K562 (cell line): ENCODE results near the gene ZCCHC14. TPM values are rescaled to one million over a fixed set of nuclear protein-coding genes. Genes with fewer than 3 reads are reported as not detected.
A peak's percentile ranks its signal among the peaks of the same experiment; 100 is the strongest.

ENCODE experiments used
- CAMTA2 ChIP-seq: fragments of 250-450 bp; sonication (Bioruptor Pico); conservative IDR thresholded peaks from 2 replicates; pipeline ENCODE4 v1.5.1; 2022
- CBX8 ChIP-seq: fragments of 200-600 bp; sonication (generic); IDR thresholded peaks from 2 replicates; pipeline ENCODE4 v1.6.1; 2012; ENCODE audit warnings: borderline replicate concordance, mixed run types, low read depth, mild to moderate bottlenecking, moderate library complexity, mixed read lengths, low read length, control low read depth, inconsistent platforms; ENCODE audit not compliant: poor library complexity, severe bottlenecking; ENCODE audit errors: extremely low read depth
- FOXP4 ChIP-seq: sonication (generic); formaldehyde crosslinking; IDR thresholded peaks from 2 replicates; pipeline ENCODE4 v1.8.0; 2022; ENCODE audit warnings: mild to moderate bottlenecking, missing genetic modification reagents, borderline replicate concordance
- HBP1 ChIP-seq: fragments of 450-650 bp; formaldehyde crosslinking; IDR thresholded peaks from 2 replicates; pipeline ENCODE4 v1.4.0; 2022; ENCODE audit warnings: missing genetic modification characterization
- ID3 ChIP-seq, 2 experiments: fragments of 250-450 bp in 1 of 2; fragments of 450-650 bp in 1 of 2; sonication (Bioruptor Pico) in 1 of 2; IDR thresholded peaks; 2 replicates each; pipeline versions ENCODE4 v1.6.1 to v1.8.0; 2016 to 2021; ENCODE audit warnings: mild to moderate bottlenecking in 2 of 2, moderate library complexity in 2 of 2, missing compliant biosample characterization in 1 of 2, missing genetic modification characterization in 1 of 2
- IRF9 ChIP-seq: fragments of 450-650 bp; IDR thresholded peaks from 2 replicates; pipeline ENCODE4 v1.6.1; 2016; ENCODE audit warnings: missing biosample characterization, missing genetic modification characterization
- NFATC3 ChIP-seq: fragments of 450-650 bp; IDR thresholded peaks from 2 replicates; pipeline ENCODE4 v1.6.1; 2017; ENCODE audit warnings: mild to moderate bottlenecking
- NFXL1 ChIP-seq: fragments of 450-650 bp; formaldehyde crosslinking; IDR thresholded peaks from 2 replicates; pipeline ENCODE4 v1.4.0; 2021; ENCODE audit warnings: mild to moderate bottlenecking
- RAD21 ChIP-seq, 2 experiments: fragments of 250-450 bp in 1 of 2; fragments of 450-650 bp in 1 of 2; sonication (Bioruptor Pico) in 1 of 2; formaldehyde crosslinking in 1 of 2; IDR thresholded peaks in 1 of 2; conservative IDR thresholded peaks in 1 of 2; 2 replicates each; pipeline versions ENCODE4 v1.4.0 to v1.8.0; 2020 to 2022; ENCODE audit warnings: mild to moderate bottlenecking in 2 of 2, moderate library complexity in 1 of 2
- SFPQ ChIP-seq: fragments of 200-400 bp; formaldehyde crosslinking; IDR thresholded peaks from 2 replicates; pipeline ENCODE4 v1.6.1; 2017; ENCODE audit warnings: mild to moderate bottlenecking, low read depth, low read length, moderate library complexity
- ZBED1 ChIP-seq: IDR thresholded peaks from 2 replicates; pipeline ENCODE4 v1.6.1; 2014
- ZC3H8 ChIP-seq: fragments of 450-650 bp; IDR thresholded peaks from 2 replicates; pipeline ENCODE4 v1.6.1; 2017
- ZNF384 ChIP-seq: IDR thresholded peaks from 2 replicates; pipeline ENCODE4 v1.6.1; 2012; ENCODE audit warnings: low read depth, low read length, improper control_type of control experiment
- ZNF551 ChIP-seq: fragments of 250-450 bp; sonication (Bioruptor Pico); IDR thresholded peaks from 2 replicates; pipeline ENCODE4 v1.5.0; 2021; ENCODE audit warnings: mild to moderate bottlenecking, moderate library complexity
- ZNF655 ChIP-seq: fragments of 250-450 bp; sonication (Bioruptor Pico); IDR thresholded peaks from 2 replicates; pipeline ENCODE4 v1.5.0; 2021
- polyA plus RNA-seq, 8 experiments: library from polyadenylated mRNA; depleted of rRNA in 4 of 8; stranded (reverse) in 5 of 8; unstranded in 3 of 8; fragments of >200 nt; fragmentation: Nextera tagmentation in 2 of 8; fragmentation: Illumina TruSeq in 1 of 8; extraction: Ambion mirVana in 2 of 8; extraction: Trizol in 1 of 8; gene quantifications; 2 replicates each; pipeline versions ENCODE4 v1.2.1 to v1.2.3, GENCODE V29; 2011 to 2014; ENCODE audit warnings: inconsistent platforms in 1 of 8, missing spikeins in 1 of 8
- total RNA-seq, 7 experiments: library from RNA; depleted of rRNA in 6 of 7; stranded (reverse); fragments of >200 nt in 6 of 7; fragmentation: Illumina TruSeq in 2 of 7; extraction: Trizol in 2 of 7; gene quantifications; 2 replicates each; pipeline versions ENCODE4 v1.2.1 to v1.2.3, GENCODE V29; 2011 to 2021; ENCODE audit warnings: low replicate concordance in 1 of 7

ZCCHC14 gene
- total and polyA plus RNA-seq, 9 of the 15 experiments (the other 6 are each of a cell fraction or from before 2014, with no cell fraction given), result 1.5 to 12.4 (median 2.9) TPM

GRCh38 chr16:87391324-87391949, 101.4 kb downstream of the ZCCHC14 start (continued):
- TF ChIP-seq RAD21 (CRISPR knock-in tag; conservative IDR thresholded peaks at IDR 0.05 in 1 of 2, IDR thresholded peaks at IDR 0.05 in 1 of 2) (no peak; a peak in 1 of 4 replicates), IRF9 (tag) (0 out of 2 replicates have a peak, but pooled peaks have one; percentile 10), HBP1 (CRISPR knock-in tag) (0 out of 2 replicates have a peak, but pooled peaks have one; percentile 56), CAMTA2 (CRISPR knock-in tag) (no peak), ZNF551 (CRISPR knock-in tag) (no peak), ID3 (CRISPR knock-in tag; IDR thresholded peaks at IDR 0.05) (no peak), ID3 (tag; IDR thresholded peaks at IDR 0.05) (peak; percentile 53; the same call in 1 of the 2 replicates), ZBED1 (no peak), NFATC3 (no peak), NFXL1 (0 out of 2 replicates have a peak, but pooled peaks have one; percentile 56), SFPQ (no peak), FOXP4 (CRISPR knock-in tag) (no peak), CBX8 (no peak), ZNF655 (CRISPR knock-in tag) (no peak), ZC3H8 (no peak), ZNF384 (no peak)
